ENCODE measurements around the gene CEND1.
A peak's percentile ranks its signal among the peaks of the same experiment; 100 is the strongest.

The CEND1 gene

GRCh38 chr11:789943-790342 lies at the start of gene CEND1:
TSS of gene CEND1 (minus strand) at chr11:790090. CDS start at chr11:788576, 1,514 bp downstream.
- peak; percentile 74 for DNase-seq

- DNase-seq: no peak
Measured at GRCh38 chr11:839280-839623, 49.4 kb upstream of the CEND1 start.

DNA sequence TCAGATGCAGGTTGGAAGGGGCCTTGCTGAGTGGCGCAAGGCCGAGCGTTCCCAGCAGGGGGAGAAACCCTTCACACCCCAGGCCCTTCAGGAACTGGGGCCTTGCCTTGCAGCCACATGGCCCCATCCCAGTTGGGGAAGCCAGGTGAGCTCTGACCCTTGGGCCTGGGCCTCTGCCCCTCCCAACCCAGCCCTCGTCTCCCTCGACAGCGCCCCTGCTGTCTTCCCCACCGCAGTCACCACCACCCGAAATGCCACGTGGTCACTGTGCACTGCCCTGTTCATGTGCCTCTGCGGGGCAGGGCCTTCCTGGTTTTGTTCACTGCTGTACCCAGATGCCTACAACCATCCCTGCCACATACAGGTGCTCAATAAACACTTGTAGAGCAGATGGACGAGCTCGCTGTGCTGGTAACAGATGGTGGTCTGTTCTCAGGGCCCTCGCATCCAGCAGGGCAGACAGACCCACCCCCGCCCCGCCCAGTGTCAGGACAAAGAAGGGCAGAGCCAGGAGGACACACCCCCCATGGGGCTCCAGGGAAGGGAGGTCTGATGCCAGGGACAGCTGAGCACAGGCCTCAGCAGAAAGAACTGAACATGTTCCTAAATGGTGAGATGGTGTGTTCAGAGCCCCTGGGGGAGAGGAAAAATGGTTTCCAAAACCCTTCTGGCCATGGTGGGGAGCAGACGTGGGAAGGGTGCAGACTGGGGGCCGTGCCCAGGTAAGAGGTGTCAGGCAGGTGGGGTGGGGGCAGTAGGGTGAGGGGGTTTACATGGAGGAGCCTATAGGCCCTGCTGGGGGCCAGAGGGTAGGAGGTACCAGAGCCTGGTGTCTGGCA lies 48.8 kb upstream of the CEND1 start:
- DNase-seq: no peak

GRCh38 chr11:837990-838307 lies 48.1 kb upstream of the CEND1 start:
- no peak for DNase-seq

DNA sequence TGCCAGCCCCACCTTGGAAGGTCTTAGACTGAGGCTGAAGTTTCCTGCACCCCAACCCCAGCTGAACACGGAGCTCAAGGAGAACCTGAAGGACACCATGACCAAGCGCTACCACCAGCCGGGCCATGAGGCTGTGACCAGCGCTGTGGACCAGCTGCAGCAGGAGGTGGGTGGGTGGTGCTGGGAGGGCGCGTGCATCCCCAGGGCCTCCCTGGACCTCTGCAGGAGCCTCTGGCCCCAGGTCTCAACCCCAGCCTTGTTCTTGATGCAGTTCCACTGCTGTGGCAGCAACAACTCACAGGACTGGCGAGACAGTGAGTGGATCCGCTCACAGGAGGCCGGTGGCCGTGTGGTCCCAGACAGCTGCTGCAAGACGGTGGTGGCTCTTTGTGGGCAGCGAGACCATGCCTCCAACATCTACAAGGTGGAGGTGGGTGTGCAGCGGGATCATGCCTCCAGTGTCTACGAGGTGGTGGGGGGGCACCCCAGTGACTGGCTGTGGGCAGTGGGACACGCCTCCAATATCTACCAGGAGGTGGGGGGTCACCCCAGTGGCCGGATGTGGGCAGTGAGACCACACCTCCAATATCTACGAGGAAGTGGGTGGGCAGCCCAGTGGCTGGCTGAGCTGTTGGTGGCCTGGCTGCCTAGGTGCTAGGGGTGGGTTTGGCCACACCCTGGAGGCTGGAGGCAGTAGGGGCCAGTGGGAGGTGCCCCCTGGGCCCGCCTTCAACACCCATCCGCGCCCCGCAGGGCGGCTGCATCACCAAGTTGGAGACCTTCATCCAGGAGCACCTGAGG lies 47.5 kb upstream of the CEND1 start:
- no peak for DNase-seq

DNA sequence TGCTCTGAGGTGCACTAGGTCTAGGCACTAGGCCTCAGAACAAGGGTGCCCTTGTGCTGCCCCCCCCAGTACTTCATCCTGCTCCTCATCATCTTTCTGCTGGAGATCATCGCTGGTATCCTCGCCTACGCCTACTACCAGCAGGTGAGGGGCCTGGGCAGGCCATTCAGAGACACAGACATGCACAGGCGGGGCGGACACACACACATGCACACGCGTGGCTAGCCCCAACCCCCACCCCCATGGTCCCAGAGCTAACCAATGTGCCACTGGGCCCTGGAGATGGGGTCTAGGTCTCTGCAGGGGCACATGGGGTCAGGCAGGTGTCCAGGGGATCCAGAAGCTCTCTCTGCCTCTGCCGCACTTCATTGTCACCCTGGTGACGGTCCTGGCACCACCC lies 46.8 kb upstream of the CEND1 start:
- DNase-seq: no peak

- no peak for DNase-seq
Measured at GRCh38 chr11:836274-836673, 46.4 kb upstream of the CEND1 start.

GRCh38 chr11:834371-835316 lies 44.8 kb upstream of the CEND1 start:
- DNase-seq: no peak

DNA sequence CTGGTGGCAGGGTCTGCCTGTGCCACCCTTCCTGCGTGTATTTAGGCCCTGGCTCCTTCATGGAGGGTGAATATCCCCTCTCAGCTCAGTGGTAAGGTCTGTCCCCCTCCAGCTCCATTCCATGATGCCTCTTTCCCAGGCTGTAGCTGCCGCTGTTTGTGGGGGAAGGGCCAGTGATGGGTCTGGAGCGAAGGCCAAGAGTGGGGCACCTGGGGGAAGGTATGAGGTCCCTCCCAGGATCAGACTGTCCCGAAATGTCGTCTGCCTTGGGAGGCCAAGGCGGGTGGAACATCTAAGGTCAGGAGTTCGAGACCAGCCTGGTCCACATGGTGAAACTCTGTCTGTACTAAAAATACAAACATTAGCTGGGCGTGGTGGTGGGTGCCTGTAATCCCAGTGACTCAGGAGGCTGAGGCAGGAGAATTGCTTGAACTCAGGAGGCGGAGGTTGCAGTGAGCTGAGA lies 44.0 kb upstream of the CEND1 start:
- DNase-seq: no peak

GRCh38 chr11:833114-833791 lies 43.4 kb upstream of the CEND1 start:
- peak; percentile 58 for DNase-seq

- DNase-seq: peak; percentile 74
Measured at GRCh38 chr11:832529-833113, 42.7 kb upstream of the CEND1 start, which contains the start of gene CD151. TSS of gene CD151 (plus strand) at chr11:832952. CDS start at chr11:836070, 3,118 bp downstream.

GRCh38 chr11:831961-832528 lies 42.2 kb upstream of the CEND1 start:
- no peak for DNase-seq

GRCh38 chr11:831118-831864 lies 41.4 kb upstream of the CEND1 start:
- DNase-seq: no peak

GRCh38 chr11:830295-831117 lies 40.6 kb upstream of the CEND1 start:
- DNase-seq: peak; percentile 76

GRCh38 chr11:829847-830294 lies 40.0 kb upstream of the CEND1 start:
- no peak for DNase-seq

- DNase-seq: no peak
Measured at GRCh38 chr11:829176-829846, 39.4 kb upstream of the CEND1 start.

DNA sequence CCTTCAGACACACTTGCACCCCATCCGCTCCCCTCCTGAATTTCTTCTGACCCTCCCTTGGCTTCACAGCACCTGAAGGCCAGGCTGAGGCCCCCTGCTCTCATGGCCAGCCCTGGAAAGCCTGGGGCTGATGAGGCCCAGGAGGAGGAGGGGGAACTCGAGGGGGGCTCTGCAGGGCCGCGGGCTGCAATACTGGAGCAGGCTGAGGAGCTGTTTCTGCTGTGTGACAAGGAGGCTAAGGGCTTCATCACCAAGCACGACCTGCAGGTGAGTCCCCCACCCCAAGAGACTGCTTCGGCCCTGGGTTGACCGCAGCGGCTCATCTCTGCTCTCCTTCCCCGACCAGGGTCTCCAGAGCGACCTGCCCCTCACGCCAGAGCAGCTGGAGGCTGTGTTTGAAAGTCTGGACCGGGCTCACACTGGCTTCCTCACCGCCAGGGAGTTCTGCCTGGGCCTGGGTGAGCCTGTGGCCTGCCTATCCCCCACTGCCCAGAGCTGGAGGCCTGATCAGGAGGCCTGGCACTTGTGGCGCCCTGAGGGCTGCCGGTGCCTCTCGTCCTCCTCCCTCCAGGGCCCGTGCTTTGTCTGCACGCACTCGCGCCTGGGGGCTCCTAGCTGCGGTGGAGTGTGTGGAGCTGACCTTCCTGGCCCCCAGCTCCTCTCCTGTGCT lies 38.8 kb upstream of the CEND1 start:
- DNase-seq: no peak

DNA sequence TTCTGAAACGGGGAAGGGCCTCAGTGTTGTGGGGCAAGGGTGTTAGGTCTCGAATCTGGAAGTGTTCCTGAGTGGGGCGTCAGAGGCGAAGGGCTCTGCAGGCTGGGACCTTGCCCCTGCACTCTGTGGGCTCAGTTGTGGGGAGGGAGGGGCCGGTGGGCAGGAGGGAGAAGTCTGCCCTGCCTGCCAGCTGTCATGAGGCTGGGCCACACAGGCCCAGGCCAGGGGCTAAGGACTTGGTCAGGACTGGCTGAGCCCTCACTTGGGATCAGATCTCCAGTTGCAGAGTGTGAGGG lies 38.0 kb upstream of the CEND1 start, which contains the start of gene CRACR2B:
Gene CRACR2B, plus strand, starts transcription at position 23 of the 296 bp plus-strand sequence. CDS start 689 bp downstream, outside the sequence.
- no peak for DNase-seq
